GM12801 (cell line): ENCODE results near the gene COL8A1.

ENCODE experiments used
- TF ChIP-seq, protein P1 (sequence below): IDR thresholded peaks from one replicate; pipeline ENCODE4 v1.5.1; 2011; ENCODE audit warnings: control low read depth; ENCODE audit not compliant: insufficient read length; ENCODE audit errors: extremely low read depth

COL8A1 gene

DNA sequence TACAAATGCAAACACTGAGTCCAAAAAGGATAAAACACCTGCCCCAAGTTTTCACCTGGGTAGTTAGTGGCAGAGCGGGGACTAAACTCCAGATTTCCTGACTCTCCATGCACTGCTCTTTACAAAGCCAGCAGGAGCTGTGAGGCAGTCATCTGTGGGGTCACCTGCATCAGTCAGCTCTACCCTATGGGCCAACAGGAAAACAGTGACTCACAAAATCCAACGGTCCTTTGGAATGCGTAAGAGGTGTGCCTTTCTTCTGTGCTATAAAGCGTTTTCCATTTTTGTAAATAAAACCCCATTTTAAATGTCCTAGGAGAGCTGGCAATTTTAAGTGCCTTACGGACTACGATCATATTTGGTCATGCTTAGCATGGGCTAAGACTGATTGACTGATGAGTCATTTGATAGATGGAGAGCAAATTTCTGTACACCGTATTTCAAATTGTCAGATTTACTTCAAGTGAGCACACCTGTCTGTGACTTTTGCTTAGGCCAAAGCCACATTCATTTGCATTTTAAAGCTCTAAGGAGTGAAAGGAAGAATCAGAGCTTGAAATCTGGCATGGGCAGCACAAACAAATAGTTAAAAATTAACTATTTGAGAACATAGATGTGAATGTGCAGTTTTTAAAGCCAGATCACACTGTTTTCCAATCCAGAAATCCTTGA lies 4.4 kb upstream of the COL8A1 start:
- TF ChIP-seq, protein P1, sequence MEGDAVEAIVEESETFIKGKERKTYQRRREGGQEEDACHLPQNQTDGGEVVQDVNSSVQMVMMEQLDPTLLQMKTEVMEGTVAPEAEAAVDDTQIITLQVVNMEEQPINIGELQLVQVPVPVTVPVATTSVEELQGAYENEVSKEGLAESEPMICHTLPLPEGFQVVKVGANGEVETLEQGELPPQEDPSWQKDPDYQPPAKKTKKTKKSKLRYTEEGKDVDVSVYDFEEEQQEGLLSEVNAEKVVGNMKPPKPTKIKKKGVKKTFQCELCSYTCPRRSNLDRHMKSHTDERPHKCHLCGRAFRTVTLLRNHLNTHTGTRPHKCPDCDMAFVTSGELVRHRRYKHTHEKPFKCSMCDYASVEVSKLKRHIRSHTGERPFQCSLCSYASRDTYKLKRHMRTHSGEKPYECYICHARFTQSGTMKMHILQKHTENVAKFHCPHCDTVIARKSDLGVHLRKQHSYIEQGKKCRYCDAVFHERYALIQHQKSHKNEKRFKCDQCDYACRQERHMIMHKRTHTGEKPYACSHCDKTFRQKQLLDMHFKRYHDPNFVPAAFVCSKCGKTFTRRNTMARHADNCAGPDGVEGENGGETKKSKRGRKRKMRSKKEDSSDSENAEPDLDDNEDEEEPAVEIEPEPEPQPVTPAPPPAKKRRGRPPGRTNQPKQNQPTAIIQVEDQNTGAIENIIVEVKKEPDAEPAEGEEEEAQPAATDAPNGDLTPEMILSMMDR: no peak

DNA sequence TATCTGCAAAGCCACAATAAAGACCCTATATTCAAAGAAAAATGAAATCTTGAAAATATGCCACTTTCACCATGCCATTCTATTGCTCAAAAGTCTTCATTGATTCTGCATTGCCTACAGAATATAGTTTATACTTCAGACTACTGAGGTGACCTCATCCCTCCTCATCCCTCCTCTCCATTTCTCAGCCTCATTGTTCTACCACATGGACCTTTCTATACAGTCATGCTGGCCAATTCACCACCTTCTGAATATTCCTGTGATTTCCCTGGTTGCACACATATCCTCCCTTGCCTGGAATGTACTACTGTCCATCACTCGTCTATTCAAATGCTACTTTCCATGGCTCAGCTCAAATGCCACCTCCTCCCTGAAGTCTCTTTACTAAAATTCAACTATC lies 3.5 kb upstream of the COL8A1 start:
- TF ChIP-seq, protein P1: no peak

DNA sequence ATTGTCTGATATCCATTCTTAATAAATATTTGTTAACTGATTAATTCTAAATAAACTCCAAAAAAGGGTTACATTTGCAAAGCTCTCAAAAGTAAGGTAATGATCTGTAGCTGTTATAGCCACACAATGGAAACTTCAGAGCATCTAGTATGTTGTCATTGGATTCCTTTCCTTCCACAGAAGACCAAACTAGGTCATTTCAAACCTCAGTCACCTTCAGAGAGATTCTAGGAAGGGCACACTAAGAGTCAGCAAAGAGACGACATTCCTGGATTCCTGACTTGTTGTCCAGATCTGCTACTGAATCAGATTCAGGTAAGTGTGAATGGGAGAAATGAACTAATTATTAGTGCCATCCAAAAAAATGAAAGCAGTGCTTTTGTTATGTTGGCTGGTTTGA lies 3.0 kb upstream of the COL8A1 start:
- TF ChIP-seq, protein P1: no peak

DNA sequence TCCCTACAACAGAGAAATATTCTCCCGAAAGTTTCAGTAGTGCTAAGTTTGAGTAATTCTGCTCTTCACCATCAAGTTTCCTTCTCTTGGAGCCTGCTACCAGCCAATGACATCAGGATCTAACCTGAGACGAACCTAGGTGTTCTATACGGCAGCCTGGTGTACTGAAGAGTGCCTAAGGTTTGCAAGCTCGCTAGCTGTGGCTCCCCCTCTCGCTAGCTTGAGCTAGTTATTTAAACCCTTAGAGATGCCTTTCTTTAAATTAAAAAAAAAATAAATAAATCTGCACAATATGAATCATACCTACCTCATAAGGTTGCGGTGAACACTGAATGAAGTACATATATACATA lies 1.4 kb upstream of the COL8A1 start:
- TF ChIP-seq, protein P1: no peak

DNA sequence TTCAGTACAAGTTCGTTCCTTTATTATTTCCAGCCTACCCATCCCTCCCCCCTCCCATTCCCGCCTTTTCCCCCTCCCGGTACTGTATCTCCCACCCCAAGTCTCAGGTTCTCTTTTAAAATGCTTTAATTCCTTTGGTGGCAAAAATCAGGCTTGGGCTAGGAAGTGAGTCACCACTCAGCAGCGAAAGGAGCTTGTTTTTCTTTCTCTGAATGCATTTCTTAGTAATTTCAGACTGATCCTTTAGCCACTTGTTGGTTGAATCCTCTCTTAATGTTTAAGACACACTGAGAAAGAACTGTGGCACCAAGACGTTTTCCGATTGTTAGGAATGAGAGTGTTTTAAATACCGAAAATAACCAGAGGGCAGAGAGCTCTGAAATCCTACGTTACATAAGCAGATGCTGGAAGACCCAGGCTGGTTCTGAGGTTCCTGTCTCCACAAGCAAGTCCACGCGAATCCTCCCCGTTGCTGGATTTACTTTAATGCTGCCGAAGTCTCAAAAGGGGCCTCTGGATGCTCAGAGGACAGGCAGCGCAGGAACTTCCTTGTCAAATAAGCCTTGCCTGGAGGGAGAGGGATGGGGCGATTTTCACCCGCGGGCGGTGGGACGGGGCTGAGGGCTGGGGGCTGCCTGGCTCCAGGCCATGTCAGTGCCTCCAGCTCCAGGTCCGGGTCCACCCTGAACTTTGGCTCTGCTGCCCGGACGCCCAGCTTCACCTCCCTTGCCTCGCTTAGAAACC lies 854 bp upstream of the COL8A1 start:
- TF ChIP-seq, protein P1: no peak

DNA sequence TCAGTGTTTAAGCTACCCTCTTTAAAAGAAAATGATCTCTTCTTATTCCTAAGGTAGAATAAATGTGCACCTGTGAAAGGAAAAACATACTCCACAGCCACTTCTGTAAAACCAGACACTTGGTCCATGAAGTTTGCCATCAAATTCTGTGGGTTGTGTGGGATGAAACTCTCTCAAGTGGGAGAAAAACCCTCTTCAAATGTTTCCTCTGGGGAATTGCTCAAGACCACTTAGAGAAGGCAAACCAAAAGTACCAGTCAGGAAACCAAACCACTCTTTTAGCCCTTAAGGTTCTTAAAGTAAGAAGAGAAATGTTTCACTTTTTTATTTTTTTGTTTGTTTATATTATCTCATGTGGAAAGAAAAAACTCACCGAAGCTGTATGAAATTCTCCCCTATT lies 1.2 kb downstream of the COL8A1 start:
- TF ChIP-seq, protein P1: no peak

DNA sequence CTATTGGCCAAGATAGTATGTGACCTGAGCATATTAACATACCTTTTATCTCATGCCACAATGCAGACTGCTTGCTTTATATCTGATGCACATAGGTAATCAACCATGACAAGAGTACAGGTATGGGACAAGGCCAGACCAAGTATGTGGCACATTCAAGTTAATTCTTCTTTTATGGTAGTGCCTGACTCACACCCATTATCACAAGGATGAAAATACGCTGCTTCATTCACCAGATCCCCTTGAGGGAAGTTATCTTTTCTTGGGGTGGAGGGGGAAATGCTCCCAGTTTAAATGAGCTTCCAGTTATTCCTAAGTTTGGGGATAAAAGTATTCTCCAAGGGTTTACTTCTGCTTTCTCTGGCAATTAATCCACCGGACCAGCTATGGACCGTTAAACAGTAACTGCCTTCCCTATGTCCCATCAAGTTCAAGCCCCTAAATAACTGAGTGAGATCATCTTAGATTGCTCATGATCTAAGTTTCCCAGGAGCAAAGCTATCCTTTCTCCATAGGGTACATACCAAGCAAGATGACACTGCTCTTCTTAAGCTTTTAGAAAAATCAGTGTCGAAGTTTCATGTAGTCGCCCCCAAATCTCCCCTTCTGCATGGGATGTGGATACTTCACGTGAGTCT lies 1.9 kb downstream of the COL8A1 start:
- TF ChIP-seq, protein P1: no peak
